Rectal smooth muscle tissue (tissue), 1 donor: ENCODE data around the gene GORASP2.

Experiments
- H3K27ac ChIP-seq: one replicate; pipeline ENCODE4 v1.7.0; 2013; ENCODE audit warnings: low read depth, low read length, inconsistent platforms
- H3K27me3 ChIP-seq: one replicate; pipeline ENCODE4 v1.7.0; 2013; ENCODE audit warnings: low read length; ENCODE audit not compliant: control insufficient read depth, insufficient read depth
- H3K36me3 ChIP-seq: one replicate; pipeline ENCODE4 v1.7.0; 2013; ENCODE audit warnings: low read length; ENCODE audit not compliant: control insufficient read depth, insufficient read depth
- H3K4me1 ChIP-seq: one replicate; pipeline ENCODE4 v1.7.0; 2013; ENCODE audit warnings: low read length; ENCODE audit not compliant: control insufficient read depth, insufficient read depth
- H3K4me3 ChIP-seq: one replicate; pipeline ENCODE4 v1.7.0; 2013; ENCODE audit warnings: low read length
- H3K9ac ChIP-seq: one replicate; pipeline ENCODE4 v1.7.0; 2013; ENCODE audit warnings: low read length

Gene GORASP2

GRCh38 chr2:170928036-170928823 is 823 bp upstream of the GORASP2 start:
- peaks cover 19% of the 10 kb centered on the region for H3K4me1 ChIP-seq
- no peak overlapping the region for H3K9ac ChIP-seq
- no peaks in the 10 kb centered on the region for H3K36me3 ChIP-seq
- peak overlapping the region; percentile 65 for H3K27ac ChIP-seq
- H3K4me3 ChIP-seq = peak overlapping the region; percentile 55
- no peaks in the 10 kb centered on the region for H3K27me3 ChIP-seq

DNA sequence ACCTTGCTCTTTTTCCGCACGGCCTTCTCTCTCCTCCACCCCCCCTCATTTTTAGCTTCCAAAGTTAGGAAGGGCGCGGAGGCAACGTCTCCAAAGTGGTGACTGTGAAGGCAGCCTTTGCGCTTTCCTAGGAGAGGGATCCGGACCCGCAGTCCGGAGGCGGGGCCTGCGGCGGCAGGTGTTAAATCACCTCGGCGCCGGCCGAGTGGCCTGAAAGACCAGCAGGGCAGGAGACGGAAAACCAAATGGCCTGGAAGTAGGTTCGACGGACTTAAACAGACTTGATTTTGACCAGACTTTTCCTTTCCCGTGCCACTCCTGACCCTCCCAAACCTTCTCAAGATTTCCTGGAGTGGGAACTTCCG is 615 bp downstream of the GORASP2 start:
- H3K4me1 ChIP-seq = peaks cover 19% of the 10 kb centered on the region

GRCh38 chr2:170930131-170930990 is 1.3 kb downstream of the GORASP2 start:
- Histone ChIP-seq H3K9ac (peak overlapping the region; percentile 61), H3K4me3 (peak overlapping the region; percentile 65), H3K27ac (peak overlapping the region; percentile 84), H3K36me3 (no peaks in the 10 kb centered on the region), H3K27me3 (no peaks in the 10 kb centered on the region), H3K4me1 (peaks cover 19% of the 10 kb centered on the region)

More for the DNA sequence above, 615 bp downstream of the GORASP2 start:
- Histone ChIP-seq H3K27ac (peak overlapping the region; percentile 84), H3K36me3 (no peaks in the 10 kb centered on the region), H3K9ac (peak overlapping the region; percentile 61), H3K4me3 (peak overlapping the region; percentile 65), H3K27me3 (no peaks in the 10 kb centered on the region)

- no peak overlapping the region for H3K27ac ChIP-seq
- H3K27me3 ChIP-seq = no peaks in the 10 kb centered on the region
- peaks cover 19% of the 10 kb centered on the region for H3K4me1 ChIP-seq
- H3K36me3 ChIP-seq = no peaks in the 10 kb centered on the region
- H3K4me3 ChIP-seq = peak overlapping the region; percentile 65
- H3K9ac ChIP-seq = no peak overlapping the region
Observed at GRCh38 chr2:170930991-170931266, 1.9 kb downstream of the GORASP2 start.

DNA sequence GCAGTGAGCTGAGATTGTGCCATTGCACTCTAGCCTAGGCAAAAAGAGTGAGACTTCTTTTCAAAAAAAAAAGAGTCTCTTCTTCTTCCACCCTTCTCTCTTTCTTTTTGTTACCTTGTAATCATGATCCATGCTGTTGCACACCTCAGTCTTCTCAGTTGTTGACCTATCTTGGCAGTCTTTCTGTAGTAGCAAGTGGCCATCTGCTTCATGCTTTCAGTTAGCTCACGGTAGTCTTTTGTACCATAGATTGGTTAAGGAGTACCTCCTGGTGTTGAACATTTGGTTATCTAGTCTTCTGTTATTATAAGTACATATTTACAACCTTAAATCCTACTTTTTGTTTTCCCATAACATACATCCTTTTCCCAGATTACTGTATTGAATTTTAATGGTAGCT is 3.1 kb downstream of the GORASP2 start:
- peaks cover under 1% of the 10 kb centered on the region for H3K36me3 ChIP-seq
- H3K9ac ChIP-seq = no peak overlapping the region
- no peak overlapping the region for H3K4me3 ChIP-seq
- H3K27me3 ChIP-seq = no peaks in the 10 kb centered on the region
- peaks cover 19% of the 10 kb centered on the region for H3K4me1 ChIP-seq
- no peak overlapping the region for H3K27ac ChIP-seq

DNA sequence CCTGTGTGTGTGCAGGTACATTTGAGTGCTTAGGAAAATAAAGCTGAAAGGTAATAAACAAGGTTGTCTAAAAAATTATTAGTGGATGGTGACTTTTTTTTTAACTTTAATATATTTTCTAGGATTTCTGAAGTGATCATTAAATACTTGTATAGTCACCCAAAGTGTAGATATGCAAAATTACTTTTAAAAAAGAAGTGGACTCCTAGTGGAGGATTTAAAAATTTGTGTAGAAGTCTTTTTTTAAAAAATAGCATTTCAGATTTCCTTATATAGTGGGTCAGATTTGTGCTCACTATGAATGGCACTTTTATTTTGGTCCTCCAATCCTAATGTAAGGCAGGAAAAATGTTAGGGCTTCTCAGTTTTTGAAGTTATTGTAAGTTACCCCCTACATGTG is 3.9 kb downstream of the GORASP2 start:
- Histone ChIP-seq H3K36me3 (peaks cover 2% of the 10 kb centered on the region), H3K4me1 (peaks cover 19% of the 10 kb centered on the region), H3K4me3 (no peak overlapping the region), H3K9ac (no peak overlapping the region), H3K27me3 (no peaks in the 10 kb centered on the region), H3K27ac (no peak overlapping the region)

GRCh38 chr2:170937709-170938379 is 8.8 kb downstream of the GORASP2 start:
- H3K27ac ChIP-seq = no peak overlapping the region
- H3K36me3 ChIP-seq = peaks cover 2% of the 10 kb centered on the region
- H3K27me3 ChIP-seq = no peaks in the 10 kb centered on the region
- no peaks in the 10 kb centered on the region for H3K4me1 ChIP-seq
- no peak overlapping the region for H3K9ac ChIP-seq
- H3K4me3 ChIP-seq = no peak overlapping the region

- H3K27ac ChIP-seq = no peak overlapping the region
- peaks cover 2% of the 10 kb centered on the region for H3K36me3 ChIP-seq
- H3K4me1 ChIP-seq = no peaks in the 10 kb centered on the region
Observed at GRCh38 chr2:170940066-170940465, 11.0 kb downstream of the GORASP2 start.

GRCh38 chr2:170942615-170943014 is 13.6 kb downstream of the GORASP2 start:
- no peak overlapping the region for H3K9ac ChIP-seq
- no peaks in the 10 kb centered on the region for H3K4me1 ChIP-seq
- H3K36me3 ChIP-seq = no peaks in the 10 kb centered on the region
- no peaks in the 10 kb centered on the region for H3K27me3 ChIP-seq
- H3K27ac ChIP-seq = no peak overlapping the region
- H3K4me3 ChIP-seq = no peak overlapping the region

More at GRCh38 chr2:170940066-170940465, 11.0 kb downstream of the GORASP2 start:
- Histone ChIP-seq H3K9ac (no peak overlapping the region), H3K27me3 (no peaks in the 10 kb centered on the region), H3K4me3 (no peak overlapping the region)

- Histone ChIP-seq H3K4me1 (no peaks in the 10 kb centered on the region), H3K4me3 (no peak overlapping the region), H3K27me3 (no peaks in the 10 kb centered on the region), H3K36me3 (no peaks in the 10 kb centered on the region), H3K27ac (no peak overlapping the region), H3K9ac (no peak overlapping the region)
Observed at GRCh38 chr2:170943041-170943440, 14.0 kb downstream of the GORASP2 start.

- no peaks in the 10 kb centered on the region for H3K36me3 ChIP-seq
- no peaks in the 10 kb centered on the region for H3K4me1 ChIP-seq
- no peak overlapping the region for H3K27ac ChIP-seq
- no peak overlapping the region for H3K9ac ChIP-seq
- H3K27me3 ChIP-seq = no peaks in the 10 kb centered on the region
- H3K4me3 ChIP-seq = no peak overlapping the region
Observed at GRCh38 chr2:170943596-170943995, 14.5 kb downstream of the GORASP2 start.

- H3K36me3 ChIP-seq = peaks cover 2% of the 10 kb centered on the region
- no peak overlapping the region for H3K9ac ChIP-seq
- H3K4me1 ChIP-seq = no peaks in the 10 kb centered on the region
- H3K4me3 ChIP-seq = no peak overlapping the region
- H3K27me3 ChIP-seq = no peaks in the 10 kb centered on the region
- no peak overlapping the region for H3K27ac ChIP-seq
Observed at GRCh38 chr2:170944545-170944944, 15.5 kb downstream of the GORASP2 start.
